ENCODE results near the gene RALGAPA2.

RALGAPA2 gene

DNA sequence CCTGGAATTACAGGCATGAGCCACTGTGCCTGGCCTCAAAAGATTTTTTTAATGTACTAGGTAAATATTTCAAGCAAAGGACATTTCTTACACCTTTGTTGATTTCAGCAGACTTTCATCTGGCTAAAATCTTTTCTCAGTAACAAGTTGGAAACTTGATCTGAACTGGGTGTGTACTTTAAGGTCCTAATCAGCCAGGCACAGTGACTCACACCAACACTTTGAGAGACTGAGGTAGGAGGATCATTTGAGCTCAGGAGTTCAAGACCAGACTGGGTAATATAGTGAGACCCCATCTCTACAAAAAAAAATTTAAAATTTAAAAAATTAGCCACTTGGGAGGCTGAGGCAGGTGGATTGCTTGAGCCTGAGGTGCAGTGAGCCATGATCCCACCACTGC lies 7.0 kb upstream of the RALGAPA2 start:
- no peak for DNase-seq

DNA sequence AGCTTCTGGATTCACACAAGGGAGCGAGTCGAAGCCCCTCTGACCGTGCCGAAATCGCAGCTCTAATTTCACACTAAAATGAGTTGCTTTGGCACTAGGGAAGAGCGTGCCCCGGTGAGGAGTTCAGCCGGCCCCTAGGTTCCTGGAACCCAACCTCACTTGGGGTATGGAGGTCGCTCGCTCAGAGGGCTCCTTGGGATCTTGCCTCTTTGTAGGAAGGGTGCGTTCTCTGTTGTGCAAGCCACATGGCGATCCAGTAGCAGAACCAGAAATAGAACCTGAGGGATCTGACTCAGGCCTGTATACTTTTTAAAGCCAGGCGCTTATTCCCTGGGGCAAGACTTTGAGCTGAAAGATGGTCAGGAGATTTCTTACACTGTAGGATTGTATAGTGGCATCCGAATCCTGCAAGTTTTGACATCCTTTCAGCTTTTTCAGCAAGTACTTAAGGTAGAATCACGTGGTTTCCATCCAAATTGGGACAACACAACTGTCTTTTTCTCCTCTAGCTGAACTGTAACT lies 861 bp upstream of the RALGAPA2 start:
- no peak for DNase-seq

DNA sequence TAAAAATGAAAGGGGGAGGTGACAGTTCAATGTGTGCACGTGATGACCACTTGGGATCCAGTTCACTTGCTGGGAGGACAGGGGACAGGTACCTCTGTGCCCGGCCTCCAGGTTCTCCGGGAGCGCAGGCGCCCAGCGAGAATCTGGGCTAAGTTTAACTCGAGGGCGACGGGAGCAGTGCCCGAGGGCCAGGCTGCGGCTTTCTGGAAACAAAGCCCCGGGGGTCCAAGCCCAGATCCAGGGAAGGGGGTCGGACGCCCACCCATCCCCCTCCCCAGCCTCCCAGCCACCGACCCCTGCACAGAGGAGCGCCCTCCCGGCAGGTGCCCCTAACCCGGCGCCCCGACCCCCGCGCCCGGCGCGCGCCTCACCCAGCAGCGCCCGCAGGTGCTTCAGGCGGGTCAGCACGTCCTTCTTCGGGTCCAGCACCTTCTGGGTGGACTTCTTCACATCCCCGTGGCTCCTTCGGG lies 405 bp downstream of the RALGAPA2 start:
- no peak for DNase-seq

DNA sequence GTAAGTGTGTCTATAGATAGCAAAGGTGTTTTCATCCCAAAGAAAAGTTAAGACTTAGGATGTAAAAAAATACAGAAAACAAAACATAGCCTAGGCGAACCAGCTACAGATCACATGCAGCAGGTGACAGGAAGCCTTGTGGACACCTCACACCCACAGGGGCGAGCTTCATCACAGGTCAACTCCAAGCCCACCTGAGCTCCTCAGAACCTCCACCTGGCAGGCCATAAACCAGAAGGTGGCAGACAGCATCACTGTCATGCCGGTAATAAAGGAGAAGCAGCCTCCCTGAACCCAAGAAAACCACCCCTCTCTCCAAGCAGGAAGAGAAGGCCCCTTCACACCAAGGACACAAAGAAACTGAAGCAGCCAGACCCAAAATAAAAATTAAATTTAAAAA lies 1.0 kb downstream of the RALGAPA2 start:
- DNase-seq = peak; percentile 15

DNA sequence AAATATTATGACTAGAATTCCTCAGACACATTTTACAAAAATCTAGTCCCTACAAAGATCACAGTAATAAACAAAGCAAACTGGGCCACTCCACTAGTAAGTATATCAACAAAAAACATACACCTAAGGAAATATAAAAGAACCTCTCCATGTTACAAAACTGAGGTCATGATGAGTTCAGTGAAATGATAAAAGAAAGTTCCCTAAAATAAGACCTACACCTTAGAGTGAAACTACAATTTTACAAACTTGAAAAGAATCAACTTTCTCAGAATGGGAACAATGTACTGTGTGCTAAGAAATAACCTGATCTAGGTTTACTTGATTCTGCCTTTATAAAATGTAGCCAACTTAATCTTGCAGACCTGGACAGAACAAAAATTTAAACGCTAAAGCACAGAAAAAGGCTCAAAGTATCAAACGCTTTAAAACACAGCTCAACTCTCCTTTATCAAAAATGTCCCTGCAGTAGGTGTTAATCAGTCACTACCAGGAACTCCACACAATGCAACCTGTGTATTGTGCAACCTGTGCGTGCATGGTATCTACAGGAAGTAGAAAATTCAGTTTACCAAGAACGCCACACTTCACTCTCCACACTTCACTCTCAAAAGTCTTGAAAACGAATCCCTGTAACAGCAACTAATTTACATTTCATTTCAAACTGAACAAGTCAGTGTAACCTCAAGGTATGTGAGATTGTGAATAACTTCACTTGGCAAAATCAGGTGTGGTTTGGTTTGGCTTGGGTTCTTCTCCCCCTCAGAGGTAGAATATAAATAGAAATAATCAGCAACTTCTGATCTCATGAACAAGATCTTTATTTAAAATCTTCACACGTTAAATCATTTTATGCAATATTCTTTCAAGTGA lies 1.8 kb downstream of the RALGAPA2 start:
- peak; percentile 58 for DNase-seq

DNA sequence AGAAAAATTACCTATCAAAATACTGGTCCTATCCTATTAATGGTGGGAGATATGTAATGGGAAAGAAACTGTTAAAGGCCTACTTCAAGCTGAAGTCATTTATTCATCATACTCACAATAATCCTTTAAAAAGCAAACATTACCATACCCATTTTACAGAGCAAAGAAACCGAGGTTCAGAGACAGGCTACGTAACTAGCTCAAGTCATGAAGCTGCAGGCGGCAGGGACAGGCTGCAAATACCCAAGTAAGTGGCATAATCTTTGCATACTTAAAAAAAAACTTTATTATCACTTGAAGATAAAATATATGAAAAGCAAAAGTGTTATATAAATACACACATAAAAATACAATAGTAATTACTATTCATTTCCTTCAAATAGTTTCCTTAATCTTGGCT lies 2.6 kb downstream of the RALGAPA2 start:
- DNase-seq = no peak

DNA sequence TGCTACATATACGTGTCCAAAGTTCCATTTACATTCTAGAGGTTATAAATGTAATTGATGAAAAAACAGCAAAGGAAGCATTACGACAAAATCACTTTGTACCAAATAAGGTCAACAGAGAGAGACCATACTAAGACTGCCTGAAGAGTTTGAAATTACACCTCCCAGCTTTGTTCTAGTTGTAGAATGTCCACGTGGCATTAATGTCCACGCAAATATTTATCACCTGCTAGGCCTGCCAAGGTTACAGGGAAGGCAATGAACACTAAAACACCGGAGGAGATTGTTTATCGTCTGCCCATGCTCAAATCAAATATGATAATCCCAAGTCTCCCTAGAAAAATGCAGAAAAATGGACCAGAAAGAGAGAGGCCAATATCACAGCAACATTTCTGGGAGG lies 6.2 kb downstream of the RALGAPA2 start:
- no peak for DNase-seq

DNA sequence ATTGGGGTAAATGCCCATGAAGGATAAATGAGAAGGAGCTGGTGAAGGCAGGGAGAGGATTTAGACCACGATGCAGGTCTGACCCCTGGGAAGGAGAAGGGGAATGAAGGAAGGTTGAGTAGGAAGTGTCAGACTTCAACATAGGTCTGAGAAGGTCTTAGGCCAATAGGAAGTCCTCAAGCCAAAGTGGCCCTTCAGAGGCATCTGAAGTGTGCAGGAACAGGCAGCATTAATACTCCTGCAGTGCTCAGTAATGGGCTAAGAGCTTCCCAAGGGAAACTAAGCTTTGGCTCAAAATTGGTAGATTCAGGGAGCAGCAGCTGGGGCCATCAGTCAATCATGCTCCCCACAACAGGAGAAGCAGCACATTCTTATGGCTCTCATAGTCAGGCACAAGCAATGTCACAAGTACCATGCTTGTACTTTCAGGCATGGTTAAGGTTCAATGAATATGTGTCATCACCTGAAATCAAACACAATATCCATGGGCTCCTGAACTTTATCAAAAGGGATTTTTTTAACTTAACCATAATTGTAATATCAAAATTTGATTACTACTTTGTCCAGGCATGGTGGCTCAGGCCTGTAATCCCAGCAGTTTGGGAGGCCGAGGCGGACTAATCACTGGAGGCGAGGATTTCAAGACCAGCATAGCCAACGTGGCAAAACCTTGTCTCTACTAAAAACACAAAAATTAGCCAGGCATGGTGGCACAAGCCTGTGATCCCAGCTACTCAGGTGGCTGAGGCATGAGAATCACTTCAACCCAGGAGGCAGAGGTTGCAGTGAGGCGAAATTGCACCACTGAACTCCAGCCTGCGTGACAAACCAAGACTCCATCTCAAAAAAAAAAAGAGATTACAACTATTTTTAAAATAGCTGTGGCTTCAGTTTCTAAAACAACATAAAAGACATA lies 9.9 kb downstream of the RALGAPA2 start:
- DNase-seq = no peak

DNA sequence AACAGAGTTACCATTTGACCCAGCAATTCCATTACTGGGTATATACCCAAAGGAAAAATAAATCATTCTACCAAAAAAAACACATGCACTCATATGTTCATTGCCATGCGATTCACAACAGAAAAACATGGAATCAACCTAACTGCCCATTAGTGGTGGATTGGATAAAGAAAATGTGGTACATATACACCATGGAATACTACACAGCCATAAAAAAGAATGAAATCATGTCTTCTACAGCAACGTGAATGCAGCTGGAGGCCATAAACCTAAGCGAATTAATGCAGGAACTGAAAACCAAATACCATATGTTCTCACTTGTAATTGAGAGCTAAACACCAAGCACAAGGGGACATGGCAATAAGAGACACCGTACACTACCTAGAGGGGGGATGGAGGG lies 12.5 kb downstream of the RALGAPA2 start:
- no peak for DNase-seq

DNA sequence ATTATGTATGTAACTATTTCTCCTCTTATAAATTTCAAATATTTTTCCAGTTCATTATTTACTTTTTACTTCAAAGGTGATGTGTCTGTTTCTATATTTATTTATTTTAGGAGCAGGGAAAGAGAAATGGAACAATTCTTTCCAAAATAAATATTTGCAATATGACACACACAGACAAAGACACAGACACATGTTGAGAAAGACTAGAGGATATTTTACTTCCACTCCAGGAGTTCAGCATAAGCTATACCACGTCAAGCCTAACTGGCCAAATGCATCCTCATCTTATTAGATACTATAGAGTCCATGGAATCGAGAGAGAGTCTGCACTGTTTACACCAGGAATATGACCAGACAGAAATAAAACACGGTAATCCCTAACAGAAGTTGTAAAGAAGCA lies 13.3 kb downstream of the RALGAPA2 start:
- DNase-seq = no peak

DNA sequence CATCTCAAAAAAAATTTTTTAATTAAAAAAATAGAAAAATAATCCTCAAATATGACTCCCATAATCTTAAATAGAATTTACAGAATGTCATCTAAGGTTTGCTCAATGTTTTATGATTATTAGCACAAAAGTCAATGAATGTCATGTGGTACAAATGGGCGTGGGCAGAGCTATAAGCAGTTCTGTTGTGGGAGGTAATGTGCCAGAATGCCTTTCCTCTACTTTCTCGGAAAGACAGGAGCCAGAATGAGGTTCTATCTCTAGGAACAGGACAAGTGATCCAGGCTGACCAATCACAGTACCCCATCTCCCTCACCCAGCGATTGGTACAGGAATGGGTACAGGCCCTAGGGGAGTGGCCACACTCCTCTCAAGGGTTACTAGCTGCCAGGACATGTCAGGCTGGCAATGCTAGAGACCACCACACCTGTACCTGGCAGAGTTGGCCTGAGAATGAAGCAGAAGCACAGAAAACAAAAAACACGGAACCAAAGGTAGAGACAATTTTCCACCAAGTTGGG lies 15.1 kb downstream of the RALGAPA2 start:
- DNase-seq = no peak

DNA sequence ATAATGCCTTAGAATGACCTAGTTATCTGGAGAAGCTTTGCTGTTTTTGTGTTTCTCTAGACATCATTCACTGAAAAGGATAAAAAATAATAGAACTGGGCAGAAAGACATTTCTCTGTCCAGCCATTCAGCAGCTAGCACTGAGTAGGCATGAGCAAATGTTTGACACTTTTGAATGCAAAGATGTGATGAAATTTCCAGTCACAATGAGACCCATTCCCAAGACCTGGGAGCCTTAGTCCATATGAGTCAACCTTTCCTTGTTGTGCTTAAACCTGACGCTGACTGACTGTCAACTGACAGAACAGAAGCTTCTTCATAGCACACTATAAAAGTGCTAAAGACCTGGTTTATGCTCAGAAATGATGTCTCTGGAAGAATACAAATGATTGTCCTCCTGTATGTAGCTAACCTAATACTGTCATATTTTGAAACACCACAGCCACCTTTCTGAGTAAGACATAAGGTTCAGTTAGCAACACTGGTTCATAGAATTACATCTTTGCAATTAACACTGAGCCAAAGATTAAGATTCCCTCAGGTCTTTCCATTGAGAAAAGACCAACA lies 17.1 kb downstream of the RALGAPA2 start:
- no peak for DNase-seq

DNA sequence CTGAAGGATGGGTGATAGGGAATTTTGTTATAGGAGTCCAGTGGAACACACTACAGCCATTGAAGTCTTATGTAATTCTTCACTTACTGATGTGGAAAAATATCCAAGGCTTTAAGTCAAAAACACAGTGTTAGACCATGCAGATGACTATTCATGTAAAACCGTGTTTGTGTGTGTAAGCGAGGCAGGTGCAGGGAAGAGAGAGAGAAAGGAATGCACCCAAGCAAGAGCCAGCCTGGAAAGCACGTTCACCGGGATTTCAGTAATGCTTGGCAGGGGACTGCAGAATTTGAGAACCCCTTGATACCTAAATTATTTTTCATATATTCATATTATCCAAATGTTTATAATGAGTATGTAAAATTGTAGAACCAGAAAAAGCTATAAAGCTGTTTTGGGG lies 17.9 kb downstream of the RALGAPA2 start:
- DNase-seq = no peak

DNA sequence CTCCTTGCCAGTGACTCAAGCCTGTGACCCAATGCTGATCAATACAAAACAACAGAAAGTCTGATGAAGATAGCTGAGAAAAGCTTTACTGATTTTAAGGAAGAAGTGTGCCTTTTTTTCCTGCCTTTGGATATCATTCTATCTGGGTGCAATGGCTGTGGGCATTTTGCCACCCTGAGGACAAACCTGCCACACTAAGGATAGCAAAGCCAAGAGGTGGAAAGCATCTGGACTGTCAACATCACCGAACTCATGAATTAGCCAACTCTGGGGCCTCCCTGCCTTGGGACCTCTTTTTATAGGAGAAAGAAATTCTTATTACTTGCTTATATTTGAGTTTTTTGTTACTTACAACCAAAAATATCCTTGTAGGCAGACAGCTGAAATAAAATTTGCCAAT lies 19.9 kb downstream of the RALGAPA2 start:
- DNase-seq = no peak

DNA sequence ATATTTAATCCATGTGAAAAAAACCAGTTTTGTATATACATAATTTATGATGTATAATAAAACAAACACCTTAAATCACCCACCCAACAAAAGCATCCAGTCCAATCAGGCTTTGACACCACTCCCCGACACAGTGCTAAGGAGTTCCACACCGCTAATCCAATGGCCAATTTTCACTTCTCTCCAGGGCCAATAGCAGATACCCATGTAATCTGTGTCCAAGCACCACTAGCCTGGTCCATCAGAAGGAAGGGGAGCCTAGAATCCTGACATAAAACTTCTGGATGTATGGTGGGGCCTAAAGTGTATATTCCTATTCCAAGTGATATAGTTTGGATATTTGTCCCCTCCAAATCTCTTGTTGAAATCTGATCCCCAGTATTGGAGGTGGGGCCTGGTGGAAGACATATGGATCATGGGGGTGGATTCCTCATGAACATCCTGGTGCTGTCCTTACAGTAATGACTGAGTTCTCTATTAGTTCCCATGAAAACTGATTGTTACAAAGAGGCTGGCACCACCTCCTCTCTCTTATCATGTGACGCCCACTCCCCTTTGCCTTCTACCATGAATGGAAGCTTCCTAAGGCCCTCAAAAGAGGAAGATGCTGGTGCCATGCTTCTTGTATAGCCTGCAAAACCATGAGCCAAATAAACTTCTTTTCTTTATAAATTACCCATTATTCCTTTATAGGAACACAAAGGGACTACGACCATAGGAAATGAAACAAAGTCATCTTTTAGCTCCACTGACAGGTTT lies 20.8 kb downstream of the RALGAPA2 start:
- no peak for DNase-seq

DNA sequence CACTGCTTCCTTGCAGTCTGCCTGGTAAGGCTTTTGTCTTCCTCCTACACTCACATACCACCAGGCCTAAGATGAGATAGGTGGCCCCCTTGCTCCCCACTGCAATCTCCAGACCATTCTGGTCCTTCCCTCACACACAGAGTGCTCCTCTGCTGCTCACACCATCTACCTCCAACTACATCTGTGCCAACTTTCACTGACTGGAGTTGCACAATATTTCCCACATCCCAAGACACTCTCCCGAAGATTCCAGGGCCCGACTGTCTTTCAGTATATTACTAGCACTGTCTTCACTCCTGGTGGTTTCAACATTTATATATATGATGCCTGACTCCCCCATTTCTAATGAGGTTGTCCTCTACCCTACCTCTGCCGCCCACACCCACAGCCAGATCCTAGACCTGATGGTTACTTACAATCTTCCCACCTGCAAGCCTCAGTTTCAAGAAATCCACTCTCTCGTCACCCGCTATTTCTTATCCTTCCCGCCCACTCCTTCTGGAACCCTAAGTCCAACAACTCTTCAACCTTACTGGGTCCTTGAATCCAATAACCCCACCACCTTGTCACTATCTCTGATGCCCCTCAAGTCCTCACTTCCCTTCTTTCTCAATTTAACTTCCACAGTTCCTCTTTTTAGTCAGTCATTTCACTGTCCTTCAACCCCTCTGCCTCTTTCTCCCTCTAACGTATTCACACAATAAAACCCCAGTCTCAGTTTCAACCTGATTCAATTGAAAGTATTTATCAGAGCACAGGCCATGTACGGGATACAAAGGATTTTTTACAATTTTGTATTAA lies 21.6 kb downstream of the RALGAPA2 start:
- no peak for DNase-seq

DNA sequence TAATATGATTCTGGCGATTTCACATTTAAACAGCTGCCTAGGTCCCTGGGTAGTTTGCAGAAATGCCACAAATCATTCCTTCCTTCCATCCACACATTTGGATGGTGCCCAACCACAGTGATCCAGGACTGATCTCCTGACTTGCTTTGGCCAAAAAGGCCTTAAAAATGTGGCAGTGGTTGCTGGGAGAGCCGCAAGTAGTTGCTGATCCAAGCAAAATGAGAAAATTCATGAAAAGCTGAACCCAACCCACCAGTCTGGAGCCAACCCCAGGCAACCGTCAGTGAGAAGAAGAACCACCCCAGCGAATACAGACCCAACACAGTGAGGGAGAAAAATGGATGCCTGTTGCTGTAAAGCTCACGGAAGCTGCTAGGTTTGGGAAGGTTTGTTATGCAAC lies 25.1 kb downstream of the RALGAPA2 start:
- DNase-seq = no peak

DNA sequence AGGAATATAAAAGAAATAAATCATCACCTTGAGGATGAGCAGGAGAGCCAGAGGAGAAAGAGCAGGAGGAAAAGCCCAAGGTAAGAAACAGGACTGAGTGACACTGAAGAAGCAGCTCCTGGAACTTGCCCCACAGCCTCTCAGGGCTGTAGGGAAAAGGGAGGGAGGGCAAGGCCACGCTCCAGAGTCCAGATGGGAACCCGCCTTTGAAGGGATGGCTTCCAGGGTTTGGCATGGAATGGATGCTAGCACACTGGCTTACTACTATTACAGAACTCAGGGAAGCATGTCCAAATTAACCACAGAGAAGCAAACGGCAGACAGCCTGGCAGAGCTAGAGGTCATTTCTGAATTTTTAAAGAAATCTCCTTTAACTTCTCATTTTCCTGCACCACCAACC lies 26.8 kb downstream of the RALGAPA2 start:
- no peak for DNase-seq

DNA sequence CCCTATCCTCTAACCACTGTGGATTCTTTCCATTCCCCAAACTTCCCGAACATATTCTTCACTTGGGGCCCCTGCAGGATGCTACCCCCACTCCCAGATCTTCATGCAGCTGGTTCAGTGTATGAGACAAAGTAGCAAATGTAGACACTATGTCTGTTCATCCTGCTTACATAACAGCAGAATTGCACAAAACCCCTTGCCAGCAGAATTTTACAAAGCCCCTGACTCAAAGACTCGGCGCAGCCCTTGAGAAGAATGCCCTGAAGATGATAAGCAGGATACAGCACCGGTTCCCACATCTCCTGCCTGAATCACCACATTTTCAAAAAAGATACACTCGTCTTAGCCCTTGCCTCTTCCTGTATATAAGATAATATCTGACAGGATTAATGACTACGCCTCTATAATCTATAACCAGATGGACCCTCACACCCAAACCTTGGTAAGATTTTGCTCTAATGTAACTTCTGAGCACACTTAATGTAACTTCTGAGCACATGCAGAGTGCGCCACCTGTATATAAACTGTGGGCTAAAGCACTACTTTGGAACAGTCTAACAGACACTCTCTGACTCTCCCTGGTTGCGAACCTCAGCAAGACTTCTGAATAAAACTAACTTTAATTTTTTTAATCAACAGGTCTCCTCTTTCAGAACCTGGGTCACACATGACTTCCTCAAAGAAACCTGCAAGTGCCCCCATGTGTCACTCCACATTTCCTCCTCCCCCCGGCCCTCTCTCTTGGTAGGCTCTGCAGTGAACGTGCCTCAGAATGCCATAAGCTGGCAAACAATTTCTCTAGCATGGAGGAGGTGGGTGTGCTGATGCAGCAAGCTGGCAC lies 28.7 kb downstream of the RALGAPA2 start:
- no peak for DNase-seq

DNA sequence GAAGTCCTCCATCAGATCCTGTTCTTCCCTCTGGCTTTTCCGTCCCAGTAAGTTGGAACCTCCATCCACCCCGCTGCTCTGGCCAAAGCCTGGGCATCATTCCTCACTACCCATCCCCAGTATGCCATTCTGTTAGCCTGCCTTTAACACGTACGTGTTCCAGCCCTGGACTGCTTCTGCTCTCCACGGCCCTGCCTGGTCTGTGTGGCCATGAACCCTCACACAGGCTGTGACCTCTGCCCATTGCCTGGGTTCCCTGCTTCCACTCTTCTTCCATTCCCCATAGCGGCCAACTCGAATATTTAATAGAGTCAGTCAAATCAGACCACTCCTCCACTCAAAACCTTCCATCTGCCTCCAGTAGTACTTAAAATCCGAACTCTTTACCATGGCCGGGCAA lies 29.4 kb downstream of the RALGAPA2 start:
- no peak for DNase-seq

Data from activated CD4-positive, alpha-beta T cell treated with anti-CD3 and anti-CD28 coated beads, Interleukin-2, amount 50 U/mL, for 16 hours (primary cell).